SK-N-MC (cell line): ENCODE measurements around the gene ST3GAL4.

ENCODE experiments used
- EZH2 ChIP-seq: fragments of 200-600 bp; sonication (generic); IDR thresholded peaks from one replicate; pipeline ENCODE4 v1.6.1; 2017; ENCODE audit warnings: antibody characterized with exemption
- FOXP2 ChIP-seq: optimal IDR thresholded peaks from 2 replicates; pipeline ENCODE3; 2011; ENCODE audit warnings: mild to moderate bottlenecking, moderate library complexity; ENCODE audit not compliant: insufficient read depth; ENCODE audit errors: extremely low read length, control extremely low read depth
- POLR2AphosphoS5 ChIP-seq: IDR thresholded peaks from 2 replicates; pipeline ENCODE4 v1.6.1; 2012; ENCODE audit warnings: mild to moderate bottlenecking, low read depth, low read length, borderline replicate concordance

- TF ChIP-seq EZH2 (no peak), POLR2AphosphoS5 (no peak), FOXP2 (no peak)
Measured at GRCh38 chr11:126327281-126328000, 28.0 kb upstream of the ST3GAL4 start.
